WTC11 (cell line): ENCODE measurements around the gene COL5A1. TPM values are rescaled to one million over a fixed set of nuclear protein-coding genes. Genes with fewer than 3 reads are reported as not detected.

ENCODE experiments used
- ATAC-seq: fragments of 200-7000 bp; cut with Tn5 transposase; 2 replicates; pipeline ENCODE4 v1.10.0; 2021; ENCODE audit warnings: mild to moderate bottlenecking, moderate library complexity
- CTCF ChIA-PET: fragments of 300-600 bp; sonication (Branson Sonifier 250); formaldehyde crosslinking; loops from one replicate; lab custom pipeline; 2021; ENCODE audit warnings: antibody characterized with exemption; lab: Charles Lee
- POLR2A ChIA-PET: fragments of 350-600 bp; sonication (Branson Sonifier 250); formaldehyde crosslinking; loops from one replicate; lab custom pipeline; 2021; ENCODE audit warnings: antibody characterized with exemption; lab: Charles Lee
- DNase-seq: peaks from one replicate; pipeline ENCODE4 v3.0.0; 2021; ENCODE audit warnings: low spot score
- H3K27ac Mint-ChIP-seq: 2 replicates; pipeline ENCODE4 v1.8.0; 2021; ENCODE audit warnings: mixed read lengths
- H3K27me3 Mint-ChIP-seq: 2 replicates; pipeline ENCODE4 v1.8.0; 2021; ENCODE audit warnings: low read depth, mild to moderate bottlenecking, moderate library complexity, mixed read lengths
- H3K36me3 Mint-ChIP-seq: 2 replicates; pipeline ENCODE4 v1.8.0; 2021; ENCODE audit warnings: mixed read lengths
- H3K4me1 Mint-ChIP-seq: 2 replicates; pipeline ENCODE4 v1.8.0; 2022; ENCODE audit warnings: mixed read lengths
- H3K4me3 Mint-ChIP-seq: 2 replicates; pipeline ENCODE4 v1.8.0; 2021; ENCODE audit warnings: mild to moderate bottlenecking, moderate library complexity, mixed read lengths
- H3K9me3 Mint-ChIP-seq: 2 replicates; pipeline ENCODE4 v1.8.0; 2021; ENCODE audit warnings: mixed read lengths
- CDX4 ChIP-seq: fragments of 250-450 bp; sonication (Bioruptor Pico); IDR thresholded peaks from 2 replicates; pipeline ENCODE4 v1.9.0; 2021; ENCODE audit warnings: moderate library complexity, mild to moderate bottlenecking, inconsistent platforms, borderline replicate concordance
- CREM ChIP-seq: sonication (generic); formaldehyde crosslinking; IDR thresholded peaks from 2 replicates; pipeline ENCODE4 v1.8.1; 2022; ENCODE audit warnings: mild to moderate bottlenecking, missing genetic modification reagents, moderate library complexity
- IRF2 ChIP-seq: sonication (generic); formaldehyde crosslinking; IDR thresholded peaks from 2 replicates; pipeline ENCODE4 v1.8.0; 2022; ENCODE audit warnings: low read depth, missing genetic modification reagents, borderline replicate concordance
- NR1H2 ChIP-seq: sonication (generic); formaldehyde crosslinking; IDR thresholded peaks from 2 replicates; pipeline ENCODE4 v1.9.0; 2021; ENCODE audit warnings: mild to moderate bottlenecking, moderate library complexity, missing genetic modification reagents
- NR2C2 ChIP-seq: sonication (generic); formaldehyde crosslinking; IDR thresholded peaks from 2 replicates; pipeline ENCODE4 v1.8.0; 2022; ENCODE audit warnings: mild to moderate bottlenecking, missing genetic modification reagents
- STAT6 ChIP-seq: sonication (generic); formaldehyde crosslinking; conservative IDR thresholded peaks from 2 replicates; pipeline ENCODE4 v1.8.1; 2023; ENCODE audit warnings: mild to moderate bottlenecking, low read depth, missing genetic modification reagents, moderate library complexity
- TCF7 ChIP-seq: sonication (generic); formaldehyde crosslinking; IDR thresholded peaks from 2 replicates; pipeline ENCODE4 v1.8.0; 2022; ENCODE audit warnings: mild to moderate bottlenecking, low read depth, missing genetic modification reagents, moderate library complexity
- USF2 ChIP-seq: sonication (generic); formaldehyde crosslinking; IDR thresholded peaks from 2 replicates; pipeline ENCODE4 v1.8.1; 2023; ENCODE audit warnings: mild to moderate bottlenecking, missing genetic modification reagents, moderate library complexity
- ZBTB21 ChIP-seq: sonication (generic); formaldehyde crosslinking; IDR thresholded peaks from 2 replicates; pipeline ENCODE4 v1.8.1; 2023; ENCODE audit warnings: mild to moderate bottlenecking, missing genetic modification reagents, borderline replicate concordance
- ZBTB43 ChIP-seq: sonication (generic); formaldehyde crosslinking; IDR thresholded peaks from 2 replicates; pipeline ENCODE4 v1.8.1; 2023; ENCODE audit warnings: mild to moderate bottlenecking, missing genetic modification reagents
- ZNF219 ChIP-seq: sonication (generic); formaldehyde crosslinking; IDR thresholded peaks from 2 replicates; pipeline ENCODE4 v1.8.0; 2023; ENCODE audit warnings: missing genetic modification reagents, mild to moderate bottlenecking, borderline replicate concordance
- total RNA-seq: library from RNA; stranded (reverse); gene quantifications from 3 replicates; pipeline ENCODE4 v1.2.3, GENCODE V29; 2021
- TF ChIP-seq, protein P1 (sequence below): fragments of 250-450 bp; sonication (Bioruptor Pico); IDR thresholded peaks from 2 replicates; pipeline ENCODE4 v2.1.2; 2022; ENCODE audit warnings: mild to moderate bottlenecking, moderate library complexity
- TF ChIP-seq, protein P2 (sequence below): sonication (generic); formaldehyde crosslinking; IDR thresholded peaks from 2 replicates; pipeline ENCODE4 v1.8.1; 2023; ENCODE audit warnings: mild to moderate bottlenecking, missing genetic modification reagents, moderate library complexity
- TF ChIP-seq, protein P3 (sequence below): sonication (generic); formaldehyde crosslinking; IDR thresholded peaks from 2 replicates; pipeline ENCODE4 v1.8.1; 2022; ENCODE audit warnings: mild to moderate bottlenecking, missing genetic modification reagents, moderate library complexity, borderline replicate concordance
- TF ChIP-seq, protein P4 (sequence below): sonication (generic); formaldehyde crosslinking; IDR thresholded peaks from 2 replicates; pipeline ENCODE4 v1.8.0; 2022; ENCODE audit warnings: mild to moderate bottlenecking, missing genetic modification reagents

The COL5A1 gene
- total RNA-seq, 1 experiment from 2014 or later: 13.5 TPM

- TF ChIP-seq, protein P1, sequence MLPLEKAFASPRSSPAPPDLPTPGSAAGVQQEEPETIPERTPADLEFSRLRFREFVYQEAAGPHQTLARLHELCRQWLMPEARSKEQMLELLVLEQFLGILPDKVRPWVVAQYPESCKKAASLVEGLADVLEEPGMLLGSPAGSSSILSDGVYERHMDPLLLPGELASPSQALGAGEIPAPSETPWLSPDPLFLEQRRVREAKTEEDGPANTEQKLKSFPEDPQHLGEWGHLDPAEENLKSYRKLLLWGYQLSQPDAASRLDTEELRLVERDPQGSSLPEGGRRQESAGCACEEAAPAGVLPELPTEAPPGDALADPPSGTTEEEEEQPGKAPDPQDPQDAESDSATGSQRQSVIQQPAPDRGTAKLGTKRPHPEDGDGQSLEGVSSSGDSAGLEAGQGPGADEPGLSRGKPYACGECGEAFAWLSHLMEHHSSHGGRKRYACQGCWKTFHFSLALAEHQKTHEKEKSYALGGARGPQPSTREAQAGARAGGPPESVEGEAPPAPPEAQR (CRISPR knock-in tag): no peak
- TF ChIP-seq ZBTB43: no peak
- TF ChIP-seq TCF7 (CRISPR knock-in tag): no peak
- TF ChIP-seq, protein P2, sequence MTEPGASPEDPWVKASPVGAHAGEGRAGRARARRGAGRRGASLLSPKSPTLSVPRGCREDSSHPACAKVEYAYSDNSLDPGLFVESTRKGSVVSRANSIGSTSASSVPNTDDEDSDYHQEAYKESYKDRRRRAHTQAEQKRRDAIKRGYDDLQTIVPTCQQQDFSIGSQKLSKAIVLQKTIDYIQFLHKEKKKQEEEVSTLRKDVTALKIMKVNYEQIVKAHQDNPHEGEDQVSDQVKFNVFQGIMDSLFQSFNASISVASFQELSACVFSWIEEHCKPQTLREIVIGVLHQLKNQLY (CRISPR knock-in tag): no peak
- TF ChIP-seq CREM (CRISPR knock-in tag): no peak
- TF ChIP-seq NR2C2 (CRISPR knock-in tag): no peak
- no peak for TF ChIP-seq NR1H2 (CRISPR knock-in tag)
- no peak for TF ChIP-seq STAT6 (CRISPR knock-in tag)
- no peak for TF ChIP-seq CDX4 (CRISPR knock-in tag)
- TF ChIP-seq IRF2: no peak
- no peak for TF ChIP-seq USF2 (CRISPR knock-in tag)
- TF ChIP-seq, protein P3, sequence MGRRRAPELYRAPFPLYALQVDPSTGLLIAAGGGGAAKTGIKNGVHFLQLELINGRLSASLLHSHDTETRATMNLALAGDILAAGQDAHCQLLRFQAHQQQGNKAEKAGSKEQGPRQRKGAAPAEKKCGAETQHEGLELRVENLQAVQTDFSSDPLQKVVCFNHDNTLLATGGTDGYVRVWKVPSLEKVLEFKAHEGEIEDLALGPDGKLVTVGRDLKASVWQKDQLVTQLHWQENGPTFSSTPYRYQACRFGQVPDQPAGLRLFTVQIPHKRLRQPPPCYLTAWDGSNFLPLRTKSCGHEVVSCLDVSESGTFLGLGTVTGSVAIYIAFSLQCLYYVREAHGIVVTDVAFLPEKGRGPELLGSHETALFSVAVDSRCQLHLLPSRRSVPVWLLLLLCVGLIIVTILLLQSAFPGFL (CRISPR knock-in tag): no peak
- TF ChIP-seq, protein P4, sequence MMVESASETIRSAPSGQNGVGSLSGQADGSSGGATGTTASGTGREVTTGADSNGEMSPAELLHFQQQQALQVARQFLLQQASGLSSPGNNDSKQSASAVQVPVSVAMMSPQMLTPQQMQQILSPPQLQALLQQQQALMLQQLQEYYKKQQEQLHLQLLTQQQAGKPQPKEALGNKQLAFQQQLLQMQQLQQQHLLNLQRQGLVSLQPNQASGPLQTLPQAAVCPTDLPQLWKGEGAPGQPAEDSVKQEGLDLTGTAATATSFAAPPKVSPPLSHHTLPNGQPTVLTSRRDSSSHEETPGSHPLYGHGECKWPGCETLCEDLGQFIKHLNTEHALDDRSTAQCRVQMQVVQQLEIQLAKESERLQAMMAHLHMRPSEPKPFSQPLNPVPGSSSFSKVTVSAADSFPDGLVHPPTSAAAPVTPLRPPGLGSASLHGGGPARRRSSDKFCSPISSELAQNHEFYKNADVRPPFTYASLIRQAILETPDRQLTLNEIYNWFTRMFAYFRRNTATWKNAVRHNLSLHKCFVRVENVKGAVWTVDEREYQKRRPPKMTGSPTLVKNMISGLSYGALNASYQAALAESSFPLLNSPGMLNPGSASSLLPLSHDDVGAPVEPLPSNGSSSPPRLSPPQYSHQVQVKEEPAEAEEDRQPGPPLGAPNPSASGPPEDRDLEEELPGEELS: no peak
- no peak for TF ChIP-seq ZBTB21 (CRISPR knock-in tag)
- no peak for TF ChIP-seq ZNF219 (CRISPR knock-in tag)
- TF ChIP-seq, all 79 proteins: peak for 0
- ATAC-seq: no peak
- ChIA-PET POLR2A (no interaction called here), CTCF (no interaction called here)
- Mint-ChIP-seq H3K9me3 (no peaks in the 10 kb centered on the region), H3K27ac (no peak overlapping the region), H3K27me3 (no peaks in the 10 kb centered on the region), H3K4me1 (peaks cover 7% of the 10 kb centered on the region), H3K4me3 (no peak overlapping the region), H3K36me3 (no peaks in the 10 kb centered on the region)
- no peak for DNase-seq
Measured at GRCh38 chr9:134793288-134794188, 151.9 kb downstream of the COL5A1 start.
